ENCODE data around the gene SORBS1. TPM values are rescaled to one million over a fixed set of nuclear protein-coding genes. Genes with fewer than 3 reads are reported as not detected.

SORBS1 gene
- total RNA-seq (2014; rRNA removed; shearing (Covaris generic)) (0.10 and 0.57 TPM in 2 replicates), total RNA-seq (2022) (3.1 and 3.3 TPM in 2 replicates), Bru-seq, nascent RNA (percentile 28 among the genes with signal in this experiment), BruChase-seq, experiment 1, labeled RNA remaining after a 6-hour chase (percentile 25 among the genes with signal in this experiment), BruChase-seq, experiment 2, labeled RNA remaining after a 2-hour chase (percentile 26 among the genes with signal in this experiment)
- long read RNA-seq, partial matches to known transcripts = 0 of 3 reads
- long read RNA-seq, other reads (novel, unspliced or antisense) = 3 of 3 reads

GRCh38 chr10:95561177-95561863, at the start of gene SORBS1:
TSS of gene SORBS1 (minus strand) at chr10:95561371. CDS start at chr10:95441135, 120,236 bp downstream.
- H3K36me3 ChIP-seq (ENCODE audit: insufficient read depth, low read length) = no peaks in the 10 kb centered on the region
- POLR2A ChIA-PET = interaction anchor here (1.0 kb wide), 1 partner anchor 175 kb away, joined by 3 read pairs; no protein-coding TSS in a partner anchor
- H3K27ac ChIP-seq (ENCODE audit: low read depth, low read length, poor library complexity, severe bottlenecking) = no peak within 1 kb of the TSS

GRCh38 chr10:95610727-95611126, 49.6 kb upstream of the SORBS1 start:
- ChIA-PET POLR2A (no interaction called here), CTCF (ENCODE audit: unreplicated experiment) (no interaction called here)
- H4K20me1 ChIP-seq (ENCODE audit: insufficient read depth, low read length) = no peaks in the 10 kb centered on the region
- H3K27ac ChIP-seq (ENCODE audit: low read depth, low read length, poor library complexity, severe bottlenecking) = no peak overlapping the region
- no peak for TF ChIP-seq CTCF (conservative IDR thresholded peaks at IDR 0.05; ENCODE audit: low read length)
- TF ChIP-seq EZH2phosphoT487 (IDR thresholded peaks at IDR 0.05; ENCODE audit: borderline replicate concordance, low read depth, low read length) = no peak
- intact Hi-C loops (cut with micrococcal nuclease; ENCODE audit: unreplicated experiment) = no loop called here
- peaks cover 95% of the 10 kb centered on the region for H3K36me3 ChIP-seq (ENCODE audit: insufficient read depth, low read length)
- no peaks in the 10 kb centered on the region for H3K79me2 ChIP-seq (ENCODE audit: insufficient read depth, low read depth, low read length)
- no peak overlapping the region for H3K4me3 ChIP-seq (ENCODE audit: low read depth, low read length, poor library complexity, severe bottlenecking)
- no peaks in the 10 kb centered on the region for H3K9me2 ChIP-seq (ENCODE audit: insufficient read depth, low read length)
- H3K9me3 ChIP-seq (ENCODE audit: low read length) = no peaks in the 10 kb centered on the region
- H3K4me2 ChIP-seq (ENCODE audit: low read length) = no peak overlapping the region
- no TSS peak for BruUV-seq (replicated peaks)
- H2AFZ ChIP-seq (ENCODE audit: low read length) = no peak overlapping the region
- DNase-seq (ENCODE audit: low spot score) = no peak
- H3K4me1 ChIP-seq (ENCODE audit: insufficient read depth, low read length, poor library complexity, severe bottlenecking) = no peaks in the 10 kb centered on the region

More at GRCh38 chr10:95561177-95561863, at the start of gene SORBS1:
- Histone ChIP-seq H2AFZ (ENCODE audit: low read length) (peak within 1 kb of the TSS; percentile 88), H4K20me1 (ENCODE audit: insufficient read depth, low read length) (no peaks in the 10 kb centered on the region), H3K4me3 (ENCODE audit: low read depth, low read length, poor library complexity, severe bottlenecking) (peak within 1 kb of the TSS; percentile 86), H3K4me2 (ENCODE audit: low read length) (peak within 1 kb of the TSS; percentile 100), H3K4me1 (ENCODE audit: insufficient read depth, low read length, poor library complexity, severe bottlenecking) (no peaks in the 10 kb centered on the region), H3K79me2 (ENCODE audit: insufficient read depth, low read depth, low read length) (no peaks in the 10 kb centered on the region), H3K9me2 (ENCODE audit: insufficient read depth, low read length) (no peaks in the 10 kb centered on the region), H3K9me3 (ENCODE audit: low read length) (no peaks in the 10 kb centered on the region)
- BruUV-seq (replicated peaks) = no TSS peak
- DNase-seq (ENCODE audit: low spot score) = peak; percentile 91
- intact Hi-C loops (cut with micrococcal nuclease; ENCODE audit: unreplicated experiment) = loop anchor here (2.0 to 5.0 kb wide), 3 partner anchors 91 to 426 kb away; no protein-coding TSS in a partner anchor
- no peak for TF ChIP-seq EZH2phosphoT487 (IDR thresholded peaks at IDR 0.05; ENCODE audit: borderline replicate concordance, low read depth, low read length)
- TF ChIP-seq CTCF (conservative IDR thresholded peaks at IDR 0.05; ENCODE audit: low read length) = no peak
- CTCF ChIA-PET (ENCODE audit: unreplicated experiment) = no interaction called here
